Heart right ventricle (tissue), 16 donors: Measurements from ENCODE around the gene CLEC10A. TPM values are rescaled to one million over a fixed set of nuclear protein-coding genes. Genes with fewer than 3 reads are reported as not detected.

Source experiments
- ATAC-seq, 8 donors: fragments of 200-7000 bp; cut with Tn5 transposase; one replicate each; pipeline ENCODE4 v1.9.1; 2020; ENCODE audit warnings: mild to moderate bottlenecking in 8 of 8, moderate library complexity in 8 of 8, moderate number of reproducible peaks in 1 of 8
- DNase-seq, 2 donors: peaks; one replicate each; pipeline ENCODE4 v3.0.0-alpha.2; 2020
- H3K27ac ChIP-seq, 10 donors: fragments of 200-600 bp; sonication (generic) in 2 of 10; one replicate each; pipeline versions ENCODE4 v1.5.0 to v1.8.0; 2020 to 2022; ENCODE audit warnings: mild to moderate bottlenecking in 3 of 10
- H3K27me3 ChIP-seq, 7 donors: fragments of 200-600 bp; one replicate each; pipeline ENCODE4 v1.8.0; 2021 to 2022; ENCODE audit warnings: mild to moderate bottlenecking in 2 of 7
- H3K36me3 ChIP-seq, 9 donors: fragments of 200-600 bp; sonication (generic) in 1 of 9; one replicate each; pipeline versions ENCODE4 v1.5.0 to v1.8.0; 2020 to 2022; ENCODE audit warnings: mild to moderate bottlenecking in 2 of 9
- H3K4me1 ChIP-seq, 9 donors: fragments of 200-600 bp; sonication (generic) in 1 of 9; one replicate each; pipeline versions ENCODE4 v1.5.0 to v1.8.0; 2020 to 2022; ENCODE audit warnings: mild to moderate bottlenecking in 4 of 9
- H3K4me3 ChIP-seq, 10 donors: fragments of 200-600 bp; sonication (generic) in 2 of 10; one replicate each; pipeline versions ENCODE4 v1.5.0 to v1.8.0; 2020 to 2022; ENCODE audit warnings: mild to moderate bottlenecking in 7 of 10, moderate library complexity in 2 of 10
- H3K9me3 ChIP-seq, 11 donors: fragments of 200-600 bp in 10 of 11; sonication (generic) in 2 of 11; one replicate each; pipeline versions ENCODE4 v1.5.0 to v1.8.0; 2013 to 2022; ENCODE audit warnings: mild to moderate bottlenecking in 2 of 11, control low read depth in 1 of 11, moderate library complexity in 1 of 11
- CTCF ChIP-seq, 9 donors: fragments of 200-600 bp; sonication (generic) in 2 of 9; IDR thresholded peaks; one replicate each; pipeline versions ENCODE4 v1.5.0 to v1.8.0; 2021 to 2022; ENCODE audit warnings: antibody characterized with exemption in 9 of 9, mild to moderate bottlenecking in 5 of 9, moderate library complexity in 1 of 9
- WGBS, 2 donors: extraction: QIAGEN DNeasy Blood & Tissue Kit; methylation state at CpG; one replicate each; pipeline ENCODE4 v1.1.7; 2013; ENCODE audit warnings: inconsistent platforms in 1 of 2; 5-methylcytosine and 5-hydroxymethylcytosine counted together
- intact Hi-C, 10 donors: fragments of 100-400 bp; cut with DNase I; formaldehyde crosslinking; loops; one replicate each; pipeline versions ENCODE4 v1.11.1 to v1.14.2; 2022
- polyA plus RNA-seq, 2 donors: library from polyadenylated mRNA; stranded (reverse); fragments of 200-250 nt; gene quantifications; one replicate each; pipeline ENCODE4 v1.2.3, GENCODE V29; 2013
- total RNA-seq, 10 donors: library from RNA; stranded (reverse); fragmentation: NEBNext Ultra II Directional in 3 of 10; extraction: Animal tissue kit (Norgen Biotek cat#: 25700) in 3 of 10; gene quantifications; one replicate each; pipeline versions ENCODE4 v1.2.1 to v1.2.4, GENCODE V29; 2021 to 2023
- donor health status: Arrhythmogenic right ventricular cardiomyopathy.
- donor health status: ischemic (EF 13 %, LVEDD 7.1; RV severe dilation, severe dysfunction).
- donor health status: healthy with polysubstance abuse.
- donor health status: DM: no; HTN: yes; CAD: no.
- donor health status: DM: no; HTN: no; CAD: no.
- donor health status: ischemic (EF 25% LVEDD 6.9; RV normal size, moderate dysfunction).
- donor health status: ischemic (EF 25% LVEDD 5.7; RV mildly dilated, moderate dysfunction).
- donor health status: healthy.
- donor health status: DM: yes; HTN: yes; CAD: no.
- donor health status: Ischemic cardiomyopathy.
- donor health status: ischemic (EF 35%, LVEDD 5.7; RV mildly dilated, moderate dysfunction).
- donor health status: nonischemic (EF 11% LVEDD 7.7; RV severe dilation, severe dysfunction).
- donor health status: DM: yes; HTN: yes; CAD: no.
- donor health status: PGD.
- donor health status: ischemic (EF 29% LVEDD 5.4; RV normal size, mild dysfunction).
- donor health status: nonischemic (EF 23%, LVEDD 6.1; RV moderate dilation, normal function).

The CLEC10A gene
- total and polyA plus RNA-seq, 12 donors: 1.4 to 26.3 (median 2.3) TPM

- 9 to 18% methylated on average over 52 to 53 of the region's 53 CpGs for whole genome bisulfite sequencing, 2 donors
- peak; percentile 7 to 53 (median 26) for ATAC-seq
- no peaks in the 10 kb centered on the region for H3K36me3 ChIP-seq
- no peak for TF ChIP-seq CTCF (IDR thresholded peaks at IDR 0.05)
- no peaks in the 10 kb centered on the region for H3K9me3 ChIP-seq
- intact Hi-C loops: loop anchor here in 3 of 10 donors (10.0 kb wide), 2 partner anchors 252 to 262 kb away; partner anchors contain the start of genes YBX2 (in 2 of the 3) and EIF5A (in 1 of the 3)
- peak overlapping the region in 9 of 10 donors; percentile 40 to 63 (median 56) for H3K4me3 ChIP-seq
- H3K4me1 ChIP-seq: peaks cover 9 to 44% (median 37%) of the 10 kb centered on the region in 9 donors
- H3K27me3 ChIP-seq: peaks cover 5 to 53% (median 26%) of the 10 kb centered on the region in 7 donors
- H3K27ac ChIP-seq: peak overlapping the region in 7 of 10 donors; percentile 42 to 72 (median 67)
- DNase-seq: peak in 1 of 2 donors; percentile 22
Measured at GRCh38 chr17:7042501-7043181, 37.4 kb downstream of the CLEC10A start.

- DNase-seq: no peak
- H3K4me1 ChIP-seq: peaks cover 9 to 43% (median 34%) of the 10 kb centered on the region in 9 donors
- peak overlapping the region in 7 of 10 donors; percentile 31 to 72 (median 48) for H3K27ac ChIP-seq
- TF ChIP-seq CTCF (IDR thresholded peaks at IDR 0.05): no peak
- 29 to 40% methylated on average over 43 of the region's 43 CpGs for WGBS, 2 donors
- peak overlapping the region in 9 of 10 donors; percentile 40 to 63 (median 56) for H3K4me3 ChIP-seq
- no peaks in the 10 kb centered on the region for H3K9me3 ChIP-seq
- intact Hi-C loops: loop anchor here in 3 of 10 donors (10.0 kb wide), 2 partner anchors 253 to 263 kb away; partner anchors contain the start of genes YBX2 (in 2 of the 3) and EIF5A (in 1 of the 3)
- peak in 5 of 8 donors; percentile 2 to 24 (median 5) for ATAC-seq
- H3K27me3 ChIP-seq: peaks cover 5 to 53% (median 26%) of the 10 kb centered on the region in 7 donors
- H3K36me3 ChIP-seq: no peaks in the 10 kb centered on the region
Measured at GRCh38 chr17:7041607-7042500, 38.2 kb downstream of the CLEC10A start.

- H3K27ac ChIP-seq: no peak overlapping the region
- no peaks in the 10 kb centered on the region for H3K36me3 ChIP-seq
- DNase-seq: no peak
- peaks cover 9 to 50% (median 32%) of the 10 kb centered on the region in 9 donors for H3K4me1 ChIP-seq
- H3K4me3 ChIP-seq: no peak overlapping the region
- intact Hi-C loops: loop anchor here in 3 of 10 donors (10.0 kb wide), 2 partner anchors 255 to 265 kb away; partner anchors contain the start of genes YBX2 (in 2 of the 3) and EIF5A (in 1 of the 3)
- ATAC-seq: no peak
- peaks cover 5 to 36% (median 26%) of the 10 kb centered on the region in 7 donors for H3K27me3 ChIP-seq
- H3K9me3 ChIP-seq: no peaks in the 10 kb centered on the region
- no peak for TF ChIP-seq CTCF (IDR thresholded peaks at IDR 0.05)
- 93 to 94% methylated on average over 5 of the region's 5 CpGs for WGBS, 2 donors
Measured at GRCh38 chr17:7039832-7040231, 40.2 kb downstream of the CLEC10A start.
